Type B pancreatic cell (in vitro differentiated cells): Measurements from ENCODE around the gene ZCCHC10. TPM values are rescaled to one million over a fixed set of nuclear protein-coding genes. Genes with fewer than 3 reads are reported as not detected.
A peak's percentile ranks its signal among the peaks of the same experiment; 100 is the strongest.

Experiments
- DNase-seq: peaks from one replicate; pipeline ENCODE4 v3.0.0; 2021; ENCODE audit warnings: mixed read lengths; ENCODE audit not compliant: unreplicated experiment; ENCODE audit errors: extremely low spot score
- H3K27ac Mint-ChIP-seq: 2 replicates; pipeline ENCODE4 v1.8.0; 2021; ENCODE audit warnings: mild to moderate bottlenecking, mixed read lengths
- H3K27me3 Mint-ChIP-seq: 2 replicates; pipeline ENCODE4 v1.8.0; 2021; ENCODE audit warnings: mixed read lengths
- H3K36me3 Mint-ChIP-seq: 2 replicates; pipeline ENCODE4 v1.8.0; 2021; ENCODE audit warnings: mixed read lengths
- H3K4me1 Mint-ChIP-seq: one replicate; pipeline ENCODE4 v1.8.0; 2021; ENCODE audit warnings: mixed read lengths; ENCODE audit not compliant: unreplicated experiment
- H3K4me3 Mint-ChIP-seq: 2 replicates; pipeline ENCODE4 v1.8.0; 2021; ENCODE audit warnings: mild to moderate bottlenecking, mixed read lengths
- H3K9me3 Mint-ChIP-seq: 2 replicates; pipeline ENCODE4 v1.8.0; 2021; ENCODE audit warnings: mixed read lengths
- total RNA-seq: library from RNA; stranded (reverse); gene quantifications from 2 replicates; pipeline ENCODE4 v1.2.1, GENCODE V29; 2021; ENCODE audit warnings: low replicate concordance
- TF ChIP-seq, protein P1 (sequence below): fragments of 200-600 bp; sonication (generic); conservative IDR thresholded peaks from 2 replicates; pipeline ENCODE4 v1.5.0; 2021; ENCODE audit warnings: antibody characterized with exemption, mild to moderate bottlenecking

ZCCHC10 gene
- total RNA-seq, 1 donor from 2014 or later: 22.1 TPM

DNA sequence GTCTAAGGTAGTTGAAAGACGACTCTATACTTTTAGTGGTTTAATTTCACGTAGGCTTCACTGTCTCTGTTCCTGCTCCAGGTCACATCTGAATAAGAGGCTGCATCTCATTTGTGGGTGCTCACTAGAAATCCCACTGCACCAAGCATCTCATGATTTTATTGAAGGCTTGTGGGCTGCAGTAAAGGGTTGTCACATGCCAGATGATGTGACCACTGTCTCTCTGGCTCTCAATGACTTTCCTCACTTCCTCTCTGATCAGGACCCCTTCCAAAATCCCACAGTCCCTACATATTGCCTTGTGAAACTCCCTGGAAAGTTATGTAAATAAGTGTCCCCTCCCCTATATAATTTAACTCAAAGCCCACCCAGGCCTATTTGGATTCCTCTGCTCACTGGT lies 8.9 kb upstream of the ZCCHC10 start:
- TF ChIP-seq, protein P1, sequence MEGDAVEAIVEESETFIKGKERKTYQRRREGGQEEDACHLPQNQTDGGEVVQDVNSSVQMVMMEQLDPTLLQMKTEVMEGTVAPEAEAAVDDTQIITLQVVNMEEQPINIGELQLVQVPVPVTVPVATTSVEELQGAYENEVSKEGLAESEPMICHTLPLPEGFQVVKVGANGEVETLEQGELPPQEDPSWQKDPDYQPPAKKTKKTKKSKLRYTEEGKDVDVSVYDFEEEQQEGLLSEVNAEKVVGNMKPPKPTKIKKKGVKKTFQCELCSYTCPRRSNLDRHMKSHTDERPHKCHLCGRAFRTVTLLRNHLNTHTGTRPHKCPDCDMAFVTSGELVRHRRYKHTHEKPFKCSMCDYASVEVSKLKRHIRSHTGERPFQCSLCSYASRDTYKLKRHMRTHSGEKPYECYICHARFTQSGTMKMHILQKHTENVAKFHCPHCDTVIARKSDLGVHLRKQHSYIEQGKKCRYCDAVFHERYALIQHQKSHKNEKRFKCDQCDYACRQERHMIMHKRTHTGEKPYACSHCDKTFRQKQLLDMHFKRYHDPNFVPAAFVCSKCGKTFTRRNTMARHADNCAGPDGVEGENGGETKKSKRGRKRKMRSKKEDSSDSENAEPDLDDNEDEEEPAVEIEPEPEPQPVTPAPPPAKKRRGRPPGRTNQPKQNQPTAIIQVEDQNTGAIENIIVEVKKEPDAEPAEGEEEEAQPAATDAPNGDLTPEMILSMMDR: no peak
- H3K36me3 Mint-ChIP-seq: no peaks in the 10 kb centered on the region
- DNase-seq: no peak
- no peak overlapping the region for H3K4me3 Mint-ChIP-seq
- H3K27ac Mint-ChIP-seq: no peak overlapping the region
- H3K4me1 Mint-ChIP-seq: peaks cover 11% of the 10 kb centered on the region
- peaks cover 7% of the 10 kb centered on the region for H3K9me3 Mint-ChIP-seq
- no peaks in the 10 kb centered on the region for H3K27me3 Mint-ChIP-seq

DNA sequence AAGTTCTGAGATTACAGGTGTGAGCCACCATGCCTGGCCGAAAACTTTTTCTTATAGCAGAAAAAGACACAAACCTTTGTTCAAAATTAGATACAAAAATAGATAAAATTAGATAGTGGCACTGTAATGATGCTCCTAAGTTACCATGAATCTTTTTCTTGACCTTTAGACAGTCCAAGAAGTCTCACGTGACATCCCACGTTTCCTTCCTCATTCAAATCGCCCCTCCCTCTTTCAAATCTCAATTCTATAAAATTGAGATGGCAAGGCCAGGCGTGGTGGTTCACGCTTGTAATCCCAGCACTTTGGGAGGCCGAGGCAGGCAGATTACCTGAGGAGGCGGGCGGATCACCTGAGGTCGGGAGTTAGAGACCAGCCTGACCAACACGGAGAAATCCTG lies 7.7 kb upstream of the ZCCHC10 start:
- peaks cover 7% of the 10 kb centered on the region for H3K9me3 Mint-ChIP-seq
- H3K4me1 Mint-ChIP-seq: peaks cover 11% of the 10 kb centered on the region
- H3K4me3 Mint-ChIP-seq: no peak overlapping the region
- H3K27ac Mint-ChIP-seq: no peak overlapping the region
- no peaks in the 10 kb centered on the region for H3K27me3 Mint-ChIP-seq
- DNase-seq: no peak
- H3K36me3 Mint-ChIP-seq: no peaks in the 10 kb centered on the region
- TF ChIP-seq, protein P1: no peak

DNA sequence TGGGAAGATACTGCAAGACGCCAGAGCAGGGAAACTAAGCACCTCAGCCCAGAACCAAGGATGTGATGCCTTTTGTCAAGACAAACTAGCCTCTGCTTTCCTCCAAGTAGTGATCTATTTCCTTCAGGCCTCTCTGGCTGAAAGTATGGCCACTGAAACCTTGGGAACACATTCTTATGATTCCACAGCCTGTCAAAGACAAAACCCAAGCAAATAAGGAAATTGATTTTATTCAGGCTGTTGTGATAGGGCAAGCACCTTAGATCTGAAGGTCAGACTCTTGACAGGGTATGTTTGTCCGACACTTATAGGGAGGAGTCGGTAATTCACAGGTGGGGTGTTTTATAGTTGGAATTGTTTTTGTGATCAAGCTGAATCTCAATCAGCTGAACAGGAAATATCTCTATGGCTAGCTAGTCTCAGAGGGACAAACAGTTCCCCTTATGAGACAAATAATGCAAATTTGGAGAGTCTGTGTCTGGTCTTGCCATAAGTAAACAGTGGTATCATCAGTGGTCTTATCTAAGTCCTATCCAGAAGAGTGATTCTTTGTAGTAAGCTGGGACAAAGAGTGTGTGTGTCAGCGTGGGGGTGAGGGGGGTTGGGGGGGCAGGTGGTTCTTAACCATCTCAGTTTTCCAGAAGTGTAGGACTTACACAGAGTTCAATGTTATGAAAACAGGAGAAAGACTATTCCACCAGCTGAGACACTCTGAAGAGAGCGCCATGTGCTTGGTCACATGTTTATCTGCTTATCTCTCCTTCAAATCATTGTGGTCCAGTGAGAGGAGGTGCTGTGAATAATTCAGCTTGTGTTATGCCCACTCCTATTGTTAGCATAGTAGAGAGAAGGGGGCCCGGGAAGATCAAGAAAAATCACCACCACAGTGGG lies 6.7 kb upstream of the ZCCHC10 start:
- H3K9me3 Mint-ChIP-seq: peaks cover 7% of the 10 kb centered on the region
- TF ChIP-seq, protein P1: no peak
- H3K27me3 Mint-ChIP-seq: no peaks in the 10 kb centered on the region
- H3K27ac Mint-ChIP-seq: peak overlapping the region; percentile 50
- DNase-seq: no peak
- H3K4me1 Mint-ChIP-seq: peaks cover 11% of the 10 kb centered on the region
- H3K4me3 Mint-ChIP-seq: peak overlapping the region; percentile 15
- H3K36me3 Mint-ChIP-seq: no peaks in the 10 kb centered on the region

DNA sequence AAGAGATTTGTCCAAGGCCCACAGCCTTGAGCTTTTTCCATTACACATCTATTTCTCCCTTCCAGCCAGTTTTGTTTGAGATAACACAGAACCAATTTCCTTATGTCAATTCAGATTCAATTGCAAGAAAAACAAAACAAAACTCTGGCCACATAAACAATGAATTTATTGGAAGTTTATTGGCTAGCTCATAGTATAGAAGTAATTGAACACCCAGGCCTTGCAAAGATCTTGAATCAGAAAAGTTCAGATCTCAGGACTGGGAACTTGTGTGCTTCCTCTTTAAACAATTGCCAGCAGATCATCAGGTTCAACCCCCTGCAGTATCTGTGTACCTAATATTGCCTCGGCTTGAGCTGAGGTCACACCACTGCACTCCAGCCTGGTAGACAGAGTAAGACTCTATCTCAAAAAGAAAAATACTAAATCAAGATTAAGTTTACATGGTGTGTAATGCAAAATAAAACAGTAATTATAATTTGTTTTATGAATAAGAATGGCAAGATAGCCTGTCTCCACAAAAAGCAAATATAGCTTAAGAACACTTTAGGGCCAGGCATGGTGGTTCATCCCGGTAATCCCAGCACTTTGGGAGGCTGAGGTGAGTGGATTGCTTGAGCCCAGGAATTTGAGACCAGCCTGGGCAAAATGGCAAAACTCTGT lies 4.1 kb upstream of the ZCCHC10 start:
- H3K4me1 Mint-ChIP-seq: peaks cover 18% of the 10 kb centered on the region
- peaks cover 3% of the 10 kb centered on the region for H3K36me3 Mint-ChIP-seq
- H3K4me3 Mint-ChIP-seq: no peak overlapping the region
- no peak for DNase-seq
- no peaks in the 10 kb centered on the region for H3K27me3 Mint-ChIP-seq
- H3K9me3 Mint-ChIP-seq: peaks cover 7% of the 10 kb centered on the region
- TF ChIP-seq, protein P1: no peak
- peak overlapping the region; percentile 13 for H3K27ac Mint-ChIP-seq

DNA sequence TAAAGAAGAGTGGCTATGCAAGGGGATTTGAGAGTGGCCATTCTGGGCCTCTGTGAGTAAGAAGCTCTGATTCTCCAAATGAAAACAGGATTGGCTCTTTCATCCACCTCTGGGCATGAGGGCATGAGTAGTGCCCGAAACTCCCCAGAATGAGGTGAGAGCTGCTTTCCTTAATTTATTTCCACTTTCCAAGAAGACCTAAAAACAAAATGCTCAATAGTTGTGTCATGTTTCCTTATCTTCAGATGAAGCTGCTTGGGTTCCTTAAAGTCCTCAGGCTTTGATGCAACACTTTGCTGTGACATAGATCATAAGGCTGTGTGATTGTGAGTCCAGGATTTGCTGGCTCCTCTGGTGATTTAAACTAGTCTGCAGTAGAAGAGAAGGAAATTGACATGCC lies 3.1 kb upstream of the ZCCHC10 start:
- Mint-ChIP-seq H3K36me3 (peaks cover 4% of the 10 kb centered on the region), H3K27me3 (no peaks in the 10 kb centered on the region), H3K9me3 (peaks cover 7% of the 10 kb centered on the region), H3K4me3 (no peak overlapping the region), H3K27ac (peak overlapping the region; percentile 16), H3K4me1 (peaks cover 20% of the 10 kb centered on the region)
- DNase-seq: no peak
- TF ChIP-seq, protein P1: no peak
